ENCODE data around the gene ARRB1.
A peak's percentile ranks its signal among the peaks of the same experiment; 100 is the strongest.

Gene ARRB1

GRCh38 chr11:75330291-75330690 is 21.2 kb downstream of the ARRB1 start:
- Histone ChIP-seq H3K4me2 (ENCODE audit: low read length) (no peak overlapping the region), H3K4me1 (no peaks in the 10 kb centered on the region), H3K9me3 (ENCODE audit: control insufficient read depth, low read length) (no peaks in the 10 kb centered on the region), H3K27ac (no peak overlapping the region), H3K9ac (no peak overlapping the region), H3K36me3 (ENCODE audit: control insufficient read depth, insufficient read depth, low read length) (no peaks in the 10 kb centered on the region), H3K79me2 (no peaks in the 10 kb centered on the region), H2AFZ (no peak overlapping the region), H3K27me3 (ENCODE audit: control insufficient read depth, insufficient read depth, low read length) (no peaks in the 10 kb centered on the region), H3K4me3 (ENCODE audit: low read depth, low read length) (no peak overlapping the region)
- no peak for TF ChIP-seq CTCF (IDR thresholded peaks at IDR 0.05)

GRCh38 chr11:75328426-75329277 is 22.8 kb downstream of the ARRB1 start:
- no peaks in the 10 kb centered on the region for H3K4me1 ChIP-seq

GRCh38 chr11:75326439-75326810 is 25.0 kb downstream of the ARRB1 start:
- no peaks in the 10 kb centered on the region for H3K27me3 ChIP-seq (ENCODE audit: control insufficient read depth, insufficient read depth, low read length)

More at GRCh38 chr11:75328426-75329277, 22.8 kb downstream of the ARRB1 start:
- no peak overlapping the region for H3K9ac ChIP-seq
- no peak overlapping the region for H3K4me2 ChIP-seq (ENCODE audit: low read length)
- H3K4me3 ChIP-seq (ENCODE audit: low read depth, low read length) = no peak overlapping the region
- no peaks in the 10 kb centered on the region for H3K36me3 ChIP-seq (ENCODE audit: control insufficient read depth, insufficient read depth, low read length)
- H3K79me2 ChIP-seq = no peaks in the 10 kb centered on the region
- peak; percentile 52 for TF ChIP-seq CTCF (IDR thresholded peaks at IDR 0.05)
- H3K27ac ChIP-seq = no peak overlapping the region
- no peaks in the 10 kb centered on the region for H3K9me3 ChIP-seq (ENCODE audit: control insufficient read depth, low read length)
- no peak overlapping the region for H2AFZ ChIP-seq
- no peaks in the 10 kb centered on the region for H3K27me3 ChIP-seq (ENCODE audit: control insufficient read depth, insufficient read depth, low read length)

GRCh38 chr11:75325713-75326438 is 25.6 kb downstream of the ARRB1 start:
- H3K79me2 ChIP-seq = no peaks in the 10 kb centered on the region
- H3K9me3 ChIP-seq (ENCODE audit: control insufficient read depth, low read length) = no peaks in the 10 kb centered on the region
- H3K27ac ChIP-seq = no peak overlapping the region
- TF ChIP-seq CTCF (IDR thresholded peaks at IDR 0.05) = no peak
- H3K9ac ChIP-seq = no peak overlapping the region
- H3K27me3 ChIP-seq (ENCODE audit: control insufficient read depth, insufficient read depth, low read length) = no peaks in the 10 kb centered on the region
- H3K4me1 ChIP-seq = no peaks in the 10 kb centered on the region
- H3K4me2 ChIP-seq (ENCODE audit: low read length) = no peak overlapping the region
- H2AFZ ChIP-seq = no peak overlapping the region
- no peaks in the 10 kb centered on the region for H3K36me3 ChIP-seq (ENCODE audit: control insufficient read depth, insufficient read depth, low read length)
- no peak overlapping the region for H3K4me3 ChIP-seq (ENCODE audit: low read depth, low read length)

More at GRCh38 chr11:75326439-75326810, 25.0 kb downstream of the ARRB1 start:
- H3K4me2 ChIP-seq (ENCODE audit: low read length) = no peak overlapping the region
- no peaks in the 10 kb centered on the region for H3K9me3 ChIP-seq (ENCODE audit: control insufficient read depth, low read length)
- no peak for TF ChIP-seq CTCF (IDR thresholded peaks at IDR 0.05)
- no peak overlapping the region for H3K4me3 ChIP-seq (ENCODE audit: low read depth, low read length)
- H3K4me1 ChIP-seq = no peaks in the 10 kb centered on the region
- H3K27ac ChIP-seq = no peak overlapping the region
- H3K36me3 ChIP-seq (ENCODE audit: control insufficient read depth, insufficient read depth, low read length) = no peaks in the 10 kb centered on the region
- H2AFZ ChIP-seq = no peak overlapping the region
- H3K9ac ChIP-seq = no peak overlapping the region
- no peaks in the 10 kb centered on the region for H3K79me2 ChIP-seq

Data from parathyroid adenoma (tissue), 2 donors.